Spleen (tissue), 11 donors: ENCODE measurements around the gene MAMDC4. TPM values are rescaled to one million over a fixed set of nuclear protein-coding genes. Genes with fewer than 3 reads are reported as not detected.
A peak's percentile ranks its signal among the peaks of the same experiment; 100 is the strongest.
"Not testable (repeated sequence)": the region's sequence is repeated elsewhere in the genome, so short reads cannot be mapped to it uniquely, and the experiment has no call there.

ENCODE experiments used
- DNase-seq: peaks from one replicate; pipeline ENCODE4 v3.0.0-alpha.2; 2020
- H3K27ac ChIP-seq, 8 donors: fragments of 200-600 bp; sonication (generic) in 7 of 8; 1 replicate in 4 of 8; 2 replicates in 4 of 8; pipeline versions ENCODE4 v1.5.0 to v1.8.0; 2016 to 2021; ENCODE audit warnings: inconsistent platforms in 4 of 8, mild to moderate bottlenecking in 4 of 8, moderate library complexity in 1 of 8
- H3K27me3 ChIP-seq, 7 donors: fragments of 200-600 bp; sonication (generic) in 6 of 7; replicated peaks in 1 of 7; 1 replicate in 4 of 7; 2 replicates in 3 of 7; pipeline versions ENCODE4 v1.5.0 to v1.8.0; 2016 to 2021; ENCODE audit warnings: inconsistent platforms in 3 of 7, mild to moderate bottlenecking in 1 of 7
- H3K36me3 ChIP-seq, 6 donors: fragments of 200-600 bp; sonication (generic) in 5 of 6; 1 replicate in 4 of 6; 2 replicates in 2 of 6; pipeline versions ENCODE4 v1.5.0 to v1.8.0; 2016 to 2021; ENCODE audit warnings: inconsistent platforms in 2 of 6
- H3K4me1 ChIP-seq, 6 donors: fragments of 200-600 bp; sonication (generic) in 5 of 6; 1 replicate in 3 of 6; 2 replicates in 3 of 6; pipeline versions ENCODE4 v1.5.0 to v1.8.0; 2016 to 2021; ENCODE audit warnings: inconsistent platforms in 3 of 6
- H3K4me3 ChIP-seq, 8 donors: fragments of 200-600 bp; sonication (generic) in 7 of 8; 1 replicate in 4 of 8; 2 replicates in 4 of 8; pipeline versions ENCODE4 v1.5.0 to v1.8.0; 2016 to 2021; ENCODE audit warnings: inconsistent platforms in 4 of 8, mild to moderate bottlenecking in 4 of 8, moderate library complexity in 2 of 8
- H3K9me3 ChIP-seq, 8 donors: fragments of 200-600 bp; sonication (generic) in 7 of 8; 1 replicate in 4 of 8; 2 replicates in 4 of 8; pipeline versions ENCODE4 v1.5.0 to v1.8.0; 2016 to 2021; ENCODE audit warnings: inconsistent platforms in 4 of 8
- CTCF ChIP-seq, 11 experiments: fragments of 200-600 bp in 7 of 11; fragments of 450-650 bp in 4 of 11; sonication (generic) in 4 of 11; IDR thresholded peaks in 8 of 11; conservative IDR thresholded peaks in 3 of 11; 1 replicate in 7 of 11; 2 replicates in 4 of 11; pipeline versions ENCODE4 v1.4.0 to v1.8.0; 2016 to 2021; ENCODE audit warnings: antibody characterized with exemption in 11 of 11, inconsistent platforms in 4 of 11, mild to moderate bottlenecking in 1 of 11
- POLR2A ChIP-seq, 3 donors: fragments of 450-650 bp; IDR thresholded peaks; one replicate each; pipeline ENCODE4 v1.5.1; 2017; ENCODE audit warnings: antibody characterized with exemption in 3 of 3, mild to moderate bottlenecking in 1 of 3
- POLR2AphosphoS5 ChIP-seq, 3 donors: sonication (generic); formaldehyde crosslinking; IDR thresholded peaks; one replicate each; pipeline ENCODE4 v1.5.1; 2017; ENCODE audit warnings: antibody characterized with exemption in 3 of 3
- WGBS, 5 donors: extraction: QIAGEN DNeasy Blood & Tissue Kit in 3 of 5; methylation state at CpG; one replicate each; pipeline versions ENCODE4 v1.1.5 to v1.1.7; 2013 to 2018; 5-methylcytosine and 5-hydroxymethylcytosine counted together
- intact Hi-C: fragments of 100-400 bp; cut with DNase I; formaldehyde crosslinking; loops from one replicate; pipeline ENCODE4 v1.15.0; 2023; ENCODE audit warnings: low total_unique reads
- polyA plus RNA-seq, 3 donors: library from polyadenylated mRNA; stranded (reverse); fragments of 200-250 nt; gene quantifications; one replicate each; pipeline ENCODE4 v1.2.1, GENCODE V29; 2013
- total RNA-seq, 7 donors: library from RNA; depleted of rRNA in 3 of 7; stranded (reverse); fragments of >200 nt in 3 of 7; fragmentation: NEBNext Ultra II Directional in 4 of 7; extraction: Animal tissue kit (Norgen Biotek cat#: 25700) in 4 of 7; gene quantifications; one replicate each; pipeline versions ENCODE4 v1.1.0 to v1.2.1, GENCODE V29; 2016 to 2021
- donor health status: healthy with polysubstance abuse.
- donor health status: DM: no; HTN: no; CAD: no; lungs with moderate emphysema.
- donor health status: DM: no; HTN: no; CAD: no.
- donor health status: Bipolar disorder and iron deficiency.
- donor health status: healthy.
- donor health status: DM: no; HTN: no; CAD: no.
- donor health status: DM: yes; HTN: yes; CAD: no.

Gene MAMDC4
- total and polyA plus RNA-seq, 10 donors = 4.9 to 32.0 (median 12.0) TPM

DNA sequence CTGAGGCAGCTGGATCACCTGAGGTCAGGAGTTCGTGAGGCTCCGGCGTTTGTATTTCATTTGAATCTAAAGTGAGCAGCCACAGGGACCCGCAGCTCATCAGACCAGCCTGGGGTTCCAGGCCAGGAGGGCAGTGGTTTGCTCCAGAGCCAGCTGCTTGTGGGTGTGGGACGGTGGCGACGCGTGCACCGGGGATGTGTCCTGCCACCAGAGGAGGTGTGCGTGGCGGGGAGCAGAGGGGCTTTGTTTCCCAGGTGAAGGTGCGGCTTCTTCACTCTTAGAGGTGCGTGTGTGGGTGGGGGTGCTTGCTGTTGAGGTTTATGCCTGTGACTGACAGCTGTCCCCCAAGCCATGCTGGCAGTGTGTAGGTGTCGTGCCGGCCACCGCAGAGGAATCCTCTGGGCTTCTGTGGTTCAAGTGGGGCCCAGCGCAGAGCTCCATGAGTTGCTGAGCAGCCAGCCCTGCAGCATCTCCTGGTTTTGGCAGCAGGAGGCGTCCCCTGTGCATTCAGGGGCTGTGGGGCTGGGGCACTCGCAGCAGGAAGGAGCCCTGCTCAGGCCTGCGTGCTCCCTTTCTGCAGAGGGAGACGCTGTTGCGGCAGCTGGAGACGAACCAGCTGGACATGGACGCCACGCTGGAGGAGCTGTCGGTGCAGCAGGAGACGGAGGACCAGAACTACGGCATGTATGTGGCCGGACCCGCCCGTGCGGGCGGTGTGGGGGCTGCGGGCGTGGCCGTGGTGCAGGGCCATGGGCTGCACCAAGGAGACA, 16.8 kb upstream of the MAMDC4 start:
- Histone ChIP-seq H3K27ac (no peak overlapping the region), H3K9me3 (no peaks in the 10 kb centered on the region), H3K27me3 (no peaks in the 10 kb centered on the region), H3K36me3 (peaks cover 0 to 94% (median 56%) of the 10 kb centered on the region in 6 donors), H3K4me1 (peaks cover 0 to 19% (median 5%) of the 10 kb centered on the region in 6 donors), H3K4me3 (no peak overlapping the region)
- TF ChIP-seq POLR2AphosphoS5 (IDR thresholded peaks at IDR 0.05) = peak in 2 of 3 donors; percentile 31 to 49
- TF ChIP-seq POLR2A (IDR thresholded peaks at IDR 0.05) = no peak
- DNase-seq = peak; percentile 65
- 90 to 97% (median 96%) methylated on average over 34 to 36 of the region's 36 CpGs for WGBS, 5 donors
- intact Hi-C loops = no loop called here

- Histone ChIP-seq H3K4me3 (no peak overlapping the region), H3K4me1 (peaks cover 1 to 20% (median 14%) of the 10 kb centered on the region in 6 donors), H3K9me3 (no peaks in the 10 kb centered on the region), H3K27me3 (no peaks in the 10 kb centered on the region), H3K36me3 (peaks cover 0 to 94% (median 50%) of the 10 kb centered on the region in 6 donors), H3K27ac (no peak overlapping the region)
- TF ChIP-seq CTCF (IDR thresholded peaks at IDR 0.05 in 8 of 11, conservative IDR thresholded peaks at IDR 0.05 in 3 of 11) (no peak), POLR2AphosphoS5 (IDR thresholded peaks at IDR 0.05) (no peak), POLR2A (IDR thresholded peaks at IDR 0.05) (no peak)
- 88 to 94% (median 91%) methylated on average over 9 to 21 of the region's 21 CpGs for WGBS, 5 donors
- DNase-seq = peak; percentile 57
- intact Hi-C loops = no loop called here
Measured at GRCh38 chr9:136835932-136836904, 15.9 kb upstream of the MAMDC4 start.

DNA sequence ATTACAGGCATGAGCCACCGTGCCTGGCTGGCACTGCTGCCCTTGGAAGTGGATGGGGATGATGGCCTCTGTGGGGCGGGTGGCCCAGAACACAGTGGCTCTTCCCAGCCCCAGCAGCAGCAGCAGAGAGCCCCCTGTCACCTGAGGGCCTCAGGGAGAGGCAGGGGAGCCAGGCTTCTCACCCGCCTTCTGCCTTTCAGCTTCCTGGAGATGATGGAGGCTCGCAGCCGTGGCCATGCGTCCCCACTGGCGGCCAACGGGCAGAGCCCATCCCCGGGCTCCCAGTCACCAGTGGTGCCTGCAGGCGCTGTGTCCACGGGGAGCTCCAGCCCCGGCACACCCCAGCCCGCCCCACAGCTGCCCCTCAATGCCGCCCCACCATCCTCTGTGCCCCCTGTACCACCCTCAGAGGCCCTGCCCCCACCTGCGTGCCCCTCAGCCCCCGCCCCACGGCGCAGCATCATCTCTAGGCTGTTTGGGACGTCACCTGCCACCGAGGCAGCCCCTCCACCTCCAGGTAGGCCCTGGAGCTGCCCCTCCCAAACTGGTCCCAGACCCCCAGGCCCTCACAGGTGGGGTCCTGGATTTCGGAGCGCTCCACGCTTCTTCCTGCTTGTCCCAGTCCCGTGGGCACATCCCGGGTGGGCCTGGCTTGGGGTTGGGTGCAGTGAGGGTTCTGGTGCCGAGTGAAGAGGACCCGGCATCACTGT, 14.8 kb upstream of the MAMDC4 start:
- whole genome bisulfite sequencing, 5 donors = 91 to 96% (median 94%) methylated on average over 9 to 27 of the region's 27 CpGs
- no peak overlapping the region for H3K27ac ChIP-seq
- intact Hi-C loops = no loop called here
- TF ChIP-seq POLR2A (IDR thresholded peaks at IDR 0.05) (no peak), POLR2AphosphoS5 (IDR thresholded peaks at IDR 0.05) (peak in 1 of 3 donors; percentile 32)
- H3K4me1 ChIP-seq = peaks cover 12 to 31% (median 24%) of the 10 kb centered on the region in 6 donors
- H3K4me3 ChIP-seq = no peak overlapping the region
- no peaks in the 10 kb centered on the region for H3K27me3 ChIP-seq
- H3K36me3 ChIP-seq = peaks cover 0 to 85% (median 39%) of the 10 kb centered on the region in 6 donors
- no peak for DNase-seq
- no peaks in the 10 kb centered on the region for H3K9me3 ChIP-seq

GRCh38 chr9:136837856-136838277, 14.3 kb upstream of the MAMDC4 start:
- Histone ChIP-seq H3K4me1 (peaks cover 14 to 37% (median 29%) of the 10 kb centered on the region in 6 donors), H3K36me3 (peaks cover 0 to 79% (median 37%) of the 10 kb centered on the region in 6 donors)
- intact Hi-C loops, DNase-seq, H3K27me3 ChIP-seq, H3K9me3 ChIP-seq, H3K4me3 ChIP-seq, H3K27ac ChIP-seq: not testable (repeated sequence)
- WGBS, 5 donors = 87 to 95% (median 91%) methylated on average over 10 to 15 of the region's 15 CpGs
